Activated naive CD8-positive, alpha-beta T cell treated with anti-CD3 and anti-CD28 coated beads, Interleukin-2, amount 50 U/mL, for 16 hours (primary cell): Measurements from ENCODE around the gene PHAF1.
A peak's percentile ranks its signal among the peaks of the same experiment; 100 is the strongest.

Experiments used
- DNase-seq: peaks from one replicate; pipeline ENCODE4 v3.0.0-alpha.2; 2020; ENCODE audit warnings: low read depth, low spot score

PHAF1 gene

DNA sequence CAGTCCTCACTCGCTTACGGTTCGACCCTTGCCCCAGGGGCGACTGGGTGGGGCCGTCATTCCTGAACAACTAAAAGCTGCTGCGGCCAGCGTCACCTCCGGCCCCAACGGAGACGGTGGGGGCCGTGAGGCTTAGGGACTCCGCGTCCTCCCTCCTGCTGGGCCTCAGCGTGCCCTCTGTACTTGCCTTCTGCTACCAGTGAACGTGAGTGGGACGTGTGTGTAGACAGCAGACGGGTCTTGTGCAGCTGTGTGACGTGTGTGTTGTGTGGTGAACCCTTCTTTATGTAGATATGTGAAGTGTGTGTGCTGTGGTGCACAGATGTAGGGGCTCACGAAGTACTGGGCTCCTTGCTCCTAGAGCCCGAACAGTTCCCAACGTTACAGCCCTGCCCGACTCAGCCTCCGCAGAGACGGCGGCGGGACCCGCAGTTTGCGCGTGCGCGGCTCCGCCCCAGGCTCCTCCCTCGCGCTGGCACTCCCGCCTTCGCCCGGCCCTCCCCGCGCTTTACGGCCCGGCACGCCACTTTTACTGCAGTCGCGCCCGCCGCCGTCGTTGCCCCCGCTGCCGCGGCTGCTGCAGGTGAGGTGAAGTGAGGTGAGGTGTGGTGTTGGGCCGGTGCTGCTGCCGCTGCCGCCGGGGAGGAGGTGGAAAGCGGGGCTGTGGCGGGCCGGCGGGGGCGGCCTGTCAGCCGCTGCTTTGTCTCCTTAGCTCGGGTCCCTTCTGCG, at the start of gene PHAF1:
TSS of gene PHAF1 (plus strand) at position 535 of the 729 bp plus-strand sequence. CDS start 235 bp downstream, outside the sequence.
- DNase-seq: peak; percentile 84

DNA sequence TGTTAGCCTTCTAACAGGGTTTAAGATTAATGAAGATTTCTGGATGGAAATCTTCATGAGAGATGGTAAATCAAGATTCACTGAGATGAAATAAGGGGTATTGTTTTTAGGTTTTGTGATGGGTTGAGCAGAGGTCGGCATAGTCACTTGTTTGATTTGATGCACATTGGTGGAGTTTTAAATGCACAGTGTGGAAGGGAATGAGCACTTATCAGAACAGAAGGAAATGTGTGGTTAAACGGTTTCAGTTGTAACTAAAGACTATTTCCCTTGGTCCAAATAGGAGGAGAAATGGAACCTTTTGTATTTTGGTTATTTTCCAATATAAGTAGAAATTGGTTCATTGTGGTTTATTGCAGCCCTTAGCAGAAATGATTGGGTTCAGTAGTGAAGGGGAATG, 46.7 kb upstream of the PHAF1 start:
- DNase-seq: no peak

DNA sequence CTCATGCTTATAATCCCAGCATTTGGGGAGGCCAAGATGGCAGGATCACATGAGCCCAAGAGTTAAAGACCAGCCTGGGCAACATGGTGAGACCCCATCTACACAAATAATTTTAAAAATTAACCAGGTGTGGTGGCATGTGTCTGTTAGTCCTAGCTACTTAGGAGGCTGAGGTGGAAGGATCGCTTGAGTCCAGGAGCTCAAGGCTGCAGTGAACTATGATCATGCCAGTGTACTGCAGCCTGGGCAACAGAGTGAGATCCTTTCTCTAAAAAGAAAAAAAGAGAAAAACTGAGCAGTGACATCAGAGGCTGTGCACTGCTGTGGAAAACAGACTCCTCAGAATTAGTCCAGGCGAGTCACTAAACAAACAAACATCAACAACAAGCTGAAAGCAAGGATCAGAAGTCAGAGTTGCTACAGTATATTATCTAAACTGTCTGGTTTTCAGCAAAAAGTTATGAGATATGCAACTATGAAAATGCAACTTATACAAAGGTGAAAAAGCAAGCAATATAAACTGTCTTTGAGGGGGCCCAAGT, 41.5 kb upstream of the PHAF1 start:
- DNase-seq: no peak

DNA sequence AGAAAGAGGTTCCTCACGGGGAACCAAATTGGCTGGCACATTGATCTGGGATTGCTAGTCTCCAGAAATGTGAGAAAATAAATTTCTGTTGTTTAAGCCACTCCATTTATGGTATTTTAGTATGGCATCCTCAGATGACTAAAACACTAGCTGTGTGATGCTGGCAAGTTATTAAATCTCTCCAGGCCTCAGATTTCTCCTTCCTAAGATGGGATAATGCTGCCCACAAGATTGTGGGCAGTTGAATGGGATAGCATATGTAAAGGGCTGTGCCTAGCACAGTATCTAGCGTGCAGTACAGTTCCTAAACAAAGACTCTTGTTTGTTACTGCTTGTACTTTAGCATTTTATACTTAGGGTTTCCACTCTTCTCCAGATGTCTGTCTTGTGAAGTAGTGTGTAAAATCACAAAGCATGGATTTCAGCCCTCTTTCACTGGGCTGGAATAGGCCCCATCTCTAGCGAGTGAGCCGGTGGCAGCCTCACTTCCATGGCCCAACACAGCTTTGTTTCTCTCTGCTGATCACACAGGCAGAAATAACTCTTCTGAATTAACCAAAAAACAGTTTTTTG, 38.2 kb upstream of the PHAF1 start:
- no peak for DNase-seq

DNA sequence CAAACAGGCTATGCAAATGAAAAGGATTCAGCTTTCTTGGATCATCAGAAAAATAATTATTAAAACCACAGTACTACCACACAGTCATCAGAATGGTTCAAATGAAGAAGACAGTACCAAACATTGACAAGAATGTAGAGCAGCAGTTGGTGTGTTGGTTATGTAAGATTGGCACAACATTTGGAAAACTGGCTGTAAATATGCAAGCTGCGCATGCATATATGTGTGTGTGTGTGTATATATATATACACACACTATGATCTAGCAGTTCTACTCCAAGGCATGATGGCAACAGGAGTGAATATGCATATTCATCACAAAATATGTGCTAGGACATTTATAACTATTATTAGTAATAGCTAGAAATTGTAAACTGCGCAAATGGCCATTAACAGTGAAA, 34.4 kb upstream of the PHAF1 start:
- DNase-seq: no peak

DNA sequence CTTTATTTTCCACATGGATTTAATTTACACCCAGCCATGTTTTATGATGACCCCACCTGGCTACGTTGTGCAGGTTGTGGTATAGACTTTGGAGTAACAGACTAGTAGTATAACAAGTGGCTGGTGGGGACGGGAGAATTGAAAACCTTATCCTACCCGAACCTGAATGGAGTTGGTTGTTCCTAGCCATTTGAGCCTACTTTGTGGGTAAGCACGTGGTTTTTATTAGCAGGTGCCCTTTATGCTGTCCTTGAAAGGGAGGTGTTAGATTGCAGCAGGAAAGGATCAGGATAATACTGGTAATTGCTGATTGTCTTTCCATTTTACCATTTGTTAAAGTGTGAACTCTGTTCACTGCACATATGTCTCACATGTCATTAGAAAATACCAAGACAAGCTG, 31.9 kb upstream of the PHAF1 start:
- DNase-seq: no peak

DNA sequence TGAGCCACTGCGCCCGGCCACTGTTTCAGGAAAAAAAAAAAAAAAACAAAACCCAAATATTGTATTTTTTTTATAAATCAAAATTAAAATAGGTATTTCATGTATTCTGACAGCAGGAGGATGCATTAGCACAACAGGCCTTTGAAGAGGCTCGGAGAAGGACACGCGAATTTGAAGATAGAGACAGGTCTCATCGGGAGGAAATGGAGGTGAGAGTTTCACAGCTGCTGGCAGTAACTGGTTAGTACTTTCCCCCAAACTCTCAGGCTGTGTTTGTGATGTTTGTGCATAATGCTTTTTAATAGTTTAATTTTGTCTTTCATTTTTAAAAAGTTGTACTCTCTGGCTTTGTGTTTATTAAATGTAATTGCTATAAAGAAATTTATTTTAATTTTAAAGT, 27.6 kb upstream of the PHAF1 start:
- no peak for DNase-seq

DNA sequence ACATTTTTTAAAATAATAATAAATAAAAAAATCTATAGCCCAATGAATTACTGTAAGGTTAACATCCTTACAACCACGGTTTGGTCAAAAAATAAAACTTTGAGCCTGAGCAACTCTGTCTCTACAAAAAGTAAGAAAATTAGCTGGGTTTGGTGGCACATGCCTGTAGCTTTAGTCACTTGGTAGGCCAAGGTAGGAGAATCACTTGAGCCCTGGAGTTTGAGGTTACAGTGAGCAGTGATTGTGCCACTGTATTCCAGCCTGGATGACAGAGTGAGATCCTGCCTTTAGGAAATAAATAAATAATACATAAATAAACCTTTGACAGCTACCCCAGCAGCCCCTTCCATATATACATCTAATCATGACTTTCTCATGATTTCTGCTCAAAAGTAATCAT, 26.9 kb upstream of the PHAF1 start:
- no peak for DNase-seq

DNA sequence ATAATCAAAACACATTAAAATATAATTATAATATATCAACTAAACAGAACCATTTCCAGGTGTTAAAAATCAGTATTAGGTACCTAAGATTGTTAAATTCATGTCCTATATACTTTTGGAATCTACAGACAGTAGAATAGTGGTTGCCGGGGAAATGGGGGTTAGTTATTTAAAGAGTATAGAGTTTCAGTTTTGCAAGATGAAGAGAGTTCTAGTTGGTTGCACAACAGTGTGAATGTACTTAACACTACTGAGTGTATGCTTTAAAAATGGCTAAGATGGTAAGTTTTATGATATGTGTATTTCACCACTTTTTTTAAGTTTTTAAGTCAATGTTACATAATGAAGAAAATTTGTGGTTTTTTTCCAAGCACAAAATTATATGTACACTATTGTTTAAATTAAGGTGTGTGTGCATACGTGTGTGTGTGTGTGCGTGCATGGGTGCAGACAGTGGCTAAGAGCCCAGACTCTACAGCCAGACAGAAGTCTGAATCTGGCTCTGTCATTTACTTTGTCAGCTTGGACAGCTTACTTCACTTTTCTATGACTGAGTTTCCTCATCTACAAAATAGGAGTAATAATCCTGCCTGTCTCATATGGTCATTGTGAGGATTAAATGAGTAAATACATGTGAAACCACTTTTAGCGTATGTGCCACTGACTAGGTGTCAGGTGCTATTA, 25.3 kb upstream of the PHAF1 start:
- no peak for DNase-seq

DNA sequence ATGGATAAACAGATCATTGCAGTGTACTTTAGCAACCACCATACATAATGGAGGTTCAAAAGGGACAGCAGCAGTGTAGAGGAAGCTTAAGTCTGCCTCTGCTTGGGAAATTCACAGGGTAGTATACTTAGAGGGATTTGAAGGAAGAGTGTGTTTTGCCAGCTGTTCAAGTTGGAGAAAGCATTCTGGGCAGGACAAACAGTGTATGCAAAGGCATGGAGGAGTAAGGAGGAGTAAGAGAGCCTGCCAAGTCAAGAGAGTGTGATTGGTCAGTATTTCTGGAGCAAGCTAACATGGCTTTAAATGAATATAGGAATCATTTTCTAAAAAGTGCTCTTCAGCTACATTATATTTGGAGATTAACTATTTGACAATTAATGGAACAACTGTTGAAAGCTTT, 22.9 kb upstream of the PHAF1 start:
- DNase-seq: no peak

DNA sequence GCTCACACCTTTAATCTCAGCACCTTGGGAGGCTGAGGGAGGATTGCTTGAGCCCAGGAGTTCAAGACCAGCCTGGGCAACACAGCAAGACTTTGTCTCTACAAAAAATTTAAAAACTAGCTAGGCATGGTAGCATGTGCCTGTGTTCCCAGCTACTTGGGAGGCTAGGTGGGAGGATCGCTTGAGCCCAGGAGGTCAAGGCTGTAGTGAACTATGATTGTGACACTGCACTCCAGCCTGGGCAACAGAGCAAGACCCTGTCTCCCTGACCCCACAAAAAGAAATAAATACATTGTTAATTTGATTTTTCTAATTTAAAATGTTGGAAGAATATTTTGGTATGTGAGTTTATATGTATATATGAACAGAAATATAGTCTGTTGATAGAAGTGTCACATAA, 22.4 kb upstream of the PHAF1 start:
- DNase-seq: no peak

DNA sequence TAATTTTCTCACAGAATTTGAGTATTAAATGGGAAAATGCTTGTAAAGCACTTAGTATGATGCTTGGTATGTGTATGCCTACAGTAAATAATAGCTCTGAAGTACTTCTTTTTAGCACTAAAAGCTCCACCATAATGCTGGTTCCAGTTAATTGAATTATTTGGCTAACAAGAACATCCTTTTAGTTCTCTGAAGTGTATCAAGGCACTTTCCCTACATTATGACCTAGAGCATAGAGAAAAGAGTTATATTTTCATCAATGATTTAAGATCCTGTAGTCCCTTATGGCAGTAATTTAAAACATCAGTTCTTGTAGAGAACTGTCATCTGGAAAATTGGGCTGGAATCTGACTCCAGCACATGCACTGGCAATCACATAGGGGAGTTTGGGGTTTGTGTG, 21.9 kb upstream of the PHAF1 start:
- DNase-seq: no peak

DNA sequence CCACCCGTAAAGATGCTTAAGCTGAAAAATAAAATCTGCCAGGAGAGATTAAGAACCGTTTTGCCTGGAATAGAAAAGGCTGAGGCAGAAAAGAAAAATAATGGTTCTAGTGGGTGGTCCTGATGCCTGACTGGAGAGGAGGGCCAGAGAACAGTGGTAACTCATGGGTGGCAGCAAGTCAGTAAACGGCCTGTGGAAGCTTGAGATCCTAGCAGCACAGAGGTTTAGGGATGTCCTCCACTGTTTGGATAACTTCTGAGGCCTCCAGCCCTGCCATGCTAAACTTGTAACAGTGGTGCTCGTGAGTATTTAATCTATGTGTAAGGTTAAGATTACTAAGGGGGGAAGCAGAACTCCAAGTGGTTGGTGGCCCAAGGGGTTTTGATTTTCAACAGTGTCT, 21.2 kb upstream of the PHAF1 start:
- DNase-seq: no peak

DNA sequence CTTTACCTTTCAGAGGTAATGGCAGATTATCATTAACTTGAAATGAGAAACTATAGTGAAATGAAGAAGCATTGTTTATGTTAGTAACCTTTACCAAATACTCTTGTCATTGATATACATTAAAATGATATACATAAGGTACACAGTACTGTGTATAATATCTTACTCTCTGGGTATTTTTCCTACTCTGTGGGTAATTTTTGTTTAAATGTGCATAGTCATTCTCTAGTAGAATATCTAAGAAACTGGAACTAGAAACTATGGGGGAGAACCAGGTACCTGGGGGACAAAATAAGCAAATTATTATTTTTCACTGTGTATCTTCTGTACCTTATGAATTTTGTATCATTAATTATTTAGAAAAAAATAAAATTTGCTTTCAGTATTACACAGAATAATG, 20.6 kb upstream of the PHAF1 start:
- no peak for DNase-seq

DNA sequence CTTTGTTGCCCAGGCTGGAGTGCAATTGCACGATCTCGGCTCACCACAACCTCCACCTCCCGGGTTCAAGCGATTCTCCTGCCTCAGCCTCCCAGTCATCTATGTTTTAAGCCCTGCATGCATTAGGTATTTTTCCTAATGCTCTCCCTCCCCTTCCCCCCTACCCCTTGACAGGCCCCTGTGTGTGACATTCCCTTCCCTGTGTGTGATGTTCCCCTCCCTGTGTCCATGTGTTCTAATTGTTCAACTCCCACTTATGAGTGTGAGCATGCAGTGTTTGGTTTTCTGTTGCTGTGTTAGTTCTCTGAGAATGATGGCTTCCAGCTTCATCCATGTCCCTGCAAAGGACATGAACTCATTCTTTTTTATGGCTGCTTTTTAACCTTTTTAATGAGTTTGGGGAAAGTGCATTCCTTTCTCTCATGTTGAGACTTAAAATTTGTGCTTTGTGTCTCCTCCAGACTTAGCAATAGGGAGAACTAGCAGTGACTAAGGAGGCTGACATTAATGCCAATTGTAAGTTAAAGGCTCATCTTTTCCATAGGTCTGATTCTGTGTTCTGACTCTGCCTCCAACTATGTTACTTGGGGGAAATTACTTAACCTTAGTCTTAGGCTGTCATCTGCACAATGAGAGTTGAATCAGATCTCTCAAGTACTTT, 17.7 kb upstream of the PHAF1 start:
- DNase-seq: no peak

DNA sequence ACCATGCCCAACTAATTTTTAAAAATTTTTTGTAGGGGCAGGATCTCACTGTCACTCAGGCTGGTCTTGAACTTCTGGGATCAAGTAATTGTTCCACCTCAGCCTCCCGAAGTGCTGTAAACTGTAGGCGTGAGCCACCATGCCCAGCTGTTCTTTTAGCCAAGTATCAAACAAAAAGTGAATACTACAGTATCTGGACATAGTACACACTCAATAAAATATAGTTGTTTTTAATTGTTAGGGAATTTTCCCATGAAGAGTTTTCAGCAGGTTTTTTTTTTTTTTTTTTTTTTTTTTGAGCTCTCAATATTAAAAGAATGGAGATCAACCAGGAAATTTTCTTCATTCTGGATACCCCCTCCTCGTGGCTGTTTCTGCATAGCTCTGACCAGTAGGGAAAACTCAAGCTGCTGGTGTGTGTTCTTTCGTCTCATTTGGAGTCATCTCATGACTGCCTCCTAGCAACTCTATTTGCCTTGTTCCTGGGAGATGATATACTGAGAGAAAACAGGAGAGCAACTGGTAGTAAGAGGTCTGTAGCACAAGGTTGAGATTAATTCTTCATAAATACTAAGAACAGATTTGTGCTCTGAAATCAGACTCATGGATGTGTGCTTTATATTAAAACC, 16.5 kb upstream of the PHAF1 start:
- DNase-seq: no peak

DNA sequence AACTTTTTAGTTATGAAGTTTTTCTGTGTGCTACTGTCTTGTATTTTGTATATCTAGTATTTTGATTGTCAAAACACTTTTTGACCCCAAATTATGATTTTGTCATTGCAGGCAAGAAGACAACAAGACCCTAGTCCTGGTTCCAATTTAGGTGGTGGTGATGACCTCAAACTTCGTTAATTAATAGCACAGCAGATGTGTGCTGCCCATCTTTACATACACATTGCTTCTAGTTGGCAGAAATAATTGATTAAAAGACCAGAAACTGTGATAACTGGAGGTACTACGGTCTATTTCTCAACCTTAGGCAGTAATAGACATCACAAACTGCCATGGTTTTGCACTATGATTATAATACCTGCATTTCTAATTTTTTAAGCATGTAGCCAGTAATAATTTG, 11.1 kb upstream of the PHAF1 start:
- no peak for DNase-seq

DNA sequence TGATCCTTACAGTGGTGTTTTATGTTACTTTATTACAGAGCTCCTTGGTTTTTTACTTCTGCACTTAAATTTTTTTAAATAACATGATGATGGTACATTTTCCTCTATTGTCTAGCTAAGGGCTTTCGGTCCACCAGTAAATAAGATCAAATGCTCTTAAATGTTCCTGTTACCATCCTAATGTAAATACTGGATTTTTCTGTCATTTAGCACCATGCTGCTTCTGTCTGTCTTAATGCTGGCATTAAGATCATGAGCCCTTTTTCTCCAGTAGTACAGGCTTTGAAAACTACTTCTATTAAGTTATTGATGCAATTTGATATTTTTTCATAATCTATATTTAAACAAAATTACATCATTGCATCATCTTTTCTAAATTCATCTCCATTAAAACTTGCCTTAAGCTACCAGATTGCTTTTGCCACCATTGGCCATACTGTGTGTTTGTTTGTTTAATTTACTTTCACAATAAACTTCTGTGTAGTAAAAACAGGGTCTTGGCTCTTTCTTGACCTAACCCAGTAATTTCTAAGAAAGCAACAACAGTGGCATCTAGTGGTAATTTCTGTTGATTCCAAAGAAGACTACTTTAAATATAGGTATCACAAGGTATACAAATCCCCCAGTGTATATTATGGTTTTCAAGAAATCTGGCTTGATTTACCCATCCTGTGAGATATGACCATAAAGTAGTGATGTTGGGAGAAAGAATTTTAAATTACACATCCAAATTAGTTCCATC, 9.0 kb upstream of the PHAF1 start:
- no peak for DNase-seq

DNA sequence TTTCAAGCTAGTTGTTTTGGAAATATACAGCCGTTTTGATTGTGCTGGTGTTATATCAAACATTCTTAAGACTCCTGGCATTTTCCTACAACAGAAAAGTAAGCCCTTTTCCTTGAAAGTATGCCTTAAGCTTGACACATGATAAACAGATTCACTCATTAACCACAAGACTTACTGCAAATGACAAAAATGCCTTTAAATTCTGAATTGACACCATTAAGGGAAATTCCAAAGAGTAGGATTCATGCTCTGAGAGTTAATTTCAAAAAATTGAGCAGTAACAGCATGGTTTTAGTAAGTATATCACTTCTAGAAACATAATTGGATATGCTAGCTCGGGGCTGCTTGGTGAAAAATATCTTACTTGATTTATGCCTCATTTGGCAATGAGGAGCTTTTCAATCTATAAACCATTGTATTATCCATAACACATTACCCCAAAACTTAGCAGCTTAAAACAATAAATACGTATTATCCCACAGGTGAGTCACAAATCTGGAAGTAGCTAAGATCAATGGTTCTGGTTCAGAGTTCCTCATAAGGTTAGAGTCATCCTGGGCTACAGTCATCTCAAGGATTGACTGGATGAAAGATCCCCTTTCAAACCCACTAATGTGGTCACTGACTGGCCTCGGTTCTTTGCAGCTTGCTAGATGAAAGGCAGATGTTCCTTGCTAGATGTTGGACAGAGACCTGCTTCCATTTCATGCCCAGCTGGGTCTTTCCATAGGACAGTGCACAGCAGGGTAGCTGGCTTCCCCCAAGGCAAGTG, 8.2 kb upstream of the PHAF1 start:
- DNase-seq: no peak

DNA sequence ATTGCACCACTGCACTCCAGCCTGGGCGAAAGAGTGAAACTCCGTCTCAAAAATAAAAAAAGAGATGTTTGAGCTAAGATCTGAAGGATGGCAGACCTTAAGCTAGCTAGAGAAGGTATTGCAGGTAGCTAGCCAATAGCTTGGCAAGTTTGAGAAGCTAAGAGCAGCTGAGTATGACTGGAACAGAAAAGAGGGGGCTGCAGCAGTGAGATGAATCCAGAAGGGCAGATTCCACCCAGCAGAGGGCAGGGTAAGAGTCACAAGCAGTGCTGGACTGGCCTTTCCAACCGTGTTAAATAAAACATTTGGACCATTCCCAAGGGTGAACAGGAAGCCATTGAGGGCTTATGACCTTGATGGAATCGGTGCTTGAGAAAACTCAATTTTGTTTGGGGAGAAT, 5.7 kb upstream of the PHAF1 start:
- no peak for DNase-seq
